GM18867 (cell line): ENCODE measurements around the gene MCM5.
"Not testable (repeated sequence)": the region's sequence is repeated elsewhere in the genome, so short reads cannot be mapped to it uniquely, and the experiment has no call there.

Source experiments
- ATAC-seq: cut with Tn5 transposase; IDR thresholded peaks from one replicate; pipeline ENCODE4 v1.9.1; 2021; ENCODE audit warnings: mild to moderate bottlenecking, moderate library complexity; ENCODE audit not compliant: unreplicated experiment

MCM5 gene

DNA sequence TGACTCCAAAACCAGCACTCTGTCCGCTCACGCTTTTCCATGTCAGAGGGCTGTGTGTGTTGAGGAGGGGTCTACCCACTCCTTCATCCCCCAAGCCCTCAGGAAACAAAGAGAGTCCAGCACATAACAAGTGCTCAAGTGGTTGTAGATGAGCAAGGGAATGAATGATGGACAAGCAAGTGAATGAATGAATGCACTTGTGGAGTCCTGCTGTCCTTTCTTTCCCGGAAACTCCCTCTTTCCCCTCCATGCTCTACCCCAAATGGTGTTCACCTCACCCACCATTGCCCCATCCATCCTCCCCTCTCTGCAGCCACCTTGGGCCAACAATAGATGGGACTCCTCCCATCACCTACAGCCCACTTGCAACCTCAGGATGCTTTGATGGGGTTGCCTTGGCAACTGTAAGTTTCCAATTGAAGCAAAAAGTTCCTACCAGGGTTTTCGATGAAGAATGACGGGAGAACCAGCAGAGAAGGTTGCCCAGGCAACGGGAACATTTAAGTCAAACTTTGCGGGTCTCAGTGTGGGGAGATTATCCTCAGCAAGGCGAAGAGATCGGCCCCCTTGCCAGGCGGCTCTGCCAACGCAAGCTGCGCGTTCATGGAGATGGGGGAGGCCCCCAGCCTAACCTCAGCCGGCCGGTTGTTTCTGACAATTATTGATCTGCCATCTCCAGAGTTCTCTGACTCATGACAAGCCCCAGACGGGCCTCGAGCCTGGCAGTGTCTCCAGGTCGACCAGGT lies 51.1 kb downstream of the MCM5 start:
- no peak for ATAC-seq

DNA sequence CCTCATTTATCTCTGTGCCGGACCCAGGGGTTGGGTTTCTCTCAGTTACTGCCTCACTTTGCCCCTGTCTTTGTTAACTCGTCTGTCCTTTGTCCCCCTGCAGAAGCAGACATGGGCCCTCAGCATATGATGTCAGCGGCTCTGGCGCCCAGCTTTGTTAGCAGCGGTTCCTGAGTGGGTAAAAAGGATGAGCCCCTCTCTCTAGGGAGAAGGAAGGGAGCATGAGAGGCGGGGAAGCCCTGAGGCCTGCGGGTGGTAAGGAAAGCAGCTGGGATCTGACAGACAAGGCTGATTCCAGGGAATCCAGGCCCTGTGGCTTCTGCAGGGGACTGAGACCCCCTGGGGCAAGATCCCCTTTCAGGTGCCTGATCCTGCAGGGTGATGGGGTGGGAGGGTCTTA lies 51.7 kb downstream of the MCM5 start:
- no peak for ATAC-seq

DNA sequence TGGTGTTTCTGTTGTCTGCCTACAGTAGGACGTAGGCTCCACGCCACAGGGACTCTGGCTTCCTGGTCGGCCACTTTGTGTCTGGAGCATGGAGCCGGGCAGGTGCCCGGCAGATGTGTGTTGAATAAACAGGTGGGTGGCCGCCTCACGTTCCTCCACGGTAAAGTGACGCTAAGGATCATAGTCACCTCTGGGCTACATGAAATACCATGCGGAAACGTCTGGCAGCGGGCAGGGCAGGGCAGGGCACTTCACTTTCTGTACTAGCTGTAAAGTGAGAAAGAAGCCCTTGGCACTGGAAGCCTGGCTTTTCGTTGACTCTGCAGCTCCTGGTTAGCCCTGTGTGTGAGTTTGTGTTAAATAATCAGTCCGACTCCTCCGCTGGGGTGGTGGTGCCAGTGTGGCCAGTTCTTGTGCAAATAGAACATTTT lies 52.4 kb downstream of the MCM5 start:
- ATAC-seq: no peak

DNA sequence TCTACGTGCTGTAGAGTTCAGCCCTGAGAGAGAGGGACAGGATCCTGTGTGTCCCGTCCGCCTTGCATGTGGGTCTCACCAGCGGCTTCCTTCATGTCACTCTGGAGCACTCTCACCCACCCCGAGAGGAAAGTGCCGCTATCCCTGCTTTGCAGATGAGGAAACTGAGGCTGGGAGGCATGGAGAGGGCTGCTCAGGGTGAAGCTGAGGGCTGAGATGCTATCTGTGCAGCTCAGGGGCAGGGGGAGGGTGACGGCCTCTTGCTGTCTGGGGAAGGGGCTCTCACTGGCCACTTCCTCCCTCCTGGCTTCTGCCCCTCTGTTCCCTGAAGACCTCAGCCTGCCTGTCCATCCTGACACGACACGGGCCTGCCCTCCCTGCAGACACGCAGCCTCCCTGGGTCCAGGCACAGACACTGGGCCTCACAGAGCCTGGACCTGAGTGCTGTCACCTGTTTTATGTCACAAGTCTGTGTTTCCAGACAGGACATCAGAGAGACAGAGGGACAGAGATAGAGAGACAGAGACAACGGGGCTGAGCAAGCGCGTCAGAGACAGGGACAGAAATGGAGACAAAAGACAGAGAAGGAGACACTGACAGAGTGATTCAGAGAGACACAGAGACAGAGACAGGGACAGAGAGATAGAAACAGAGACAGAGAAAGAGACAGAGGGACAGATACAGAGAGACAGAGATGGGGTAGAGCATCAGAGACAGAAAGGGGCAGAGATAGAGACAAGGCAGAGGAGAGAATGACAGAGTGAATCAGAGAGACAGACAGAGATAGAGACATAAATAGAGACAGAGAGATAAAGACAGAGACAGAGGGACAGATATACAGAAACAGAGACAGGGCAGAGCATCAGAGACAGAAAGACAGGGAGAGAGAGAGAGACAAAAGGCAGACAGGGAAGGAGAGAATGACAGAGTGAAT lies 53.1 kb downstream of the MCM5 start:
- ATAC-seq: no peak

DNA sequence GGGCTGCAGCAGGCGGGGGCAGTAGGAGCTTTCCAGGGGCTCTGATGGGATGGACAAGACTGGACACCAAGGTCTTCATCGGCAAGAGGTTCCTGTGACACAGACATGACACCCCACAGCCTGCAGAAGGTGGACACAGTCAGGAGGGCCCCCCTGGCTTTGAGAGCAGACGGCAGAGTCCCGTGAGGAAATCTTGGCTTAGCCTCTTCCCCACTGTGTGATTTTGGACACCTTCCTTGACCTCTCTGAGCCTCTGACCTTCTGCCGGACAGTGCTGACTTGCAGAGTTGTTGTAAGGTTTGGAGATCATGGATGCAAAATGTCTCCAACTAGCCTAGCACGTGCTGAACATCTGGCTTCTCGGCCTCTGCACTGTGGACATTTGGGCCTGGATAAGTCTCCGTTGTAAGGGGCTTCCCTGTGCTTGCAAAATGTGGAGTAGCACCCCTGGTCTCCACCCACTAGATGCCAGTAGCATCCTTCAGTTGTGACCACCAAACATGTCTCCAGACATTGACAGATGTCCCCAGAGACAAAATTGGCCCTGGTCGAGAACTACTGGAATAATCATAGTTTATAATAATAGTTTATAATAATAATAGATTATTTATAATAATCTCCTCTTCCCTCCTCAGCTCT lies 54.6 kb downstream of the MCM5 start:
- no peak for ATAC-seq

DNA sequence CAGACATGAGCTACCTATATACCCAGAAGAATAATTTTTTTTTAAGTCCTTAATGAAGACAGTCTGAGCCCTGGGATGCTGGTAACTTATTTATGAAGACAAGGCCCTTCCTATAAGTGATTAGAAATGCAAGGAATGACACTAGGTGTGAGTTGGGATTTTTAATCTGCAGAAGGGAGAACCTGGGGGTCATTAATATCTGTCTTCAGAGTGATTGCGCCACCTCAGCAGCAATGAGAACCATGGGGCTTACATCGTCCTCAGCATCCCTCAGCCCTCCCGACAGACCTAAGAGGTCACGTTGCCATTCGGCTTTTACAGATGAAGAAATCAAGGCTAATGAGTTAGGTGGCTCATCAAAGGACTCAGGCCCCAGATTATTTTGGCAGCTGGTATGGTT lies 55.6 kb downstream of the MCM5 start:
- no peak for ATAC-seq

DNA sequence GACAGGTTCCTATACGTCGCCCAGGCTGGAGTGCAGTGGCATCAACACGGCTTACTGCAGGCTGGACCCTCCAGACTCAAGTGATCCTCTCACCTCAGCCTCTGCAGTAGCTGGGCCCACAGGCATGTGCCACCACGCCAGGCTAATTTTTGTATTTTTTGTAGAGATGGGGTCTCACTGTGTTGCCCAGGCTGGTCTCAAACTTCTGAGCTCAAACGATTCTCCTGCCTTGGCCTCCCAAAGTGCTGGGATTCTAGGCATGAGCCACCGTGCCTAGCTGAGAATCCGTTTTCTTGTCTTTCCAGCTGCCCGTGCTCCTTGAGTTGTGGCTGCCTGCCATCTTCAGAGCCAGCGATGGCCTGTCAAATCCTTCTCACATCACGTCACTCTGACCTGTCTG lies 56.8 kb downstream of the MCM5 start:
- no peak for ATAC-seq

DNA sequence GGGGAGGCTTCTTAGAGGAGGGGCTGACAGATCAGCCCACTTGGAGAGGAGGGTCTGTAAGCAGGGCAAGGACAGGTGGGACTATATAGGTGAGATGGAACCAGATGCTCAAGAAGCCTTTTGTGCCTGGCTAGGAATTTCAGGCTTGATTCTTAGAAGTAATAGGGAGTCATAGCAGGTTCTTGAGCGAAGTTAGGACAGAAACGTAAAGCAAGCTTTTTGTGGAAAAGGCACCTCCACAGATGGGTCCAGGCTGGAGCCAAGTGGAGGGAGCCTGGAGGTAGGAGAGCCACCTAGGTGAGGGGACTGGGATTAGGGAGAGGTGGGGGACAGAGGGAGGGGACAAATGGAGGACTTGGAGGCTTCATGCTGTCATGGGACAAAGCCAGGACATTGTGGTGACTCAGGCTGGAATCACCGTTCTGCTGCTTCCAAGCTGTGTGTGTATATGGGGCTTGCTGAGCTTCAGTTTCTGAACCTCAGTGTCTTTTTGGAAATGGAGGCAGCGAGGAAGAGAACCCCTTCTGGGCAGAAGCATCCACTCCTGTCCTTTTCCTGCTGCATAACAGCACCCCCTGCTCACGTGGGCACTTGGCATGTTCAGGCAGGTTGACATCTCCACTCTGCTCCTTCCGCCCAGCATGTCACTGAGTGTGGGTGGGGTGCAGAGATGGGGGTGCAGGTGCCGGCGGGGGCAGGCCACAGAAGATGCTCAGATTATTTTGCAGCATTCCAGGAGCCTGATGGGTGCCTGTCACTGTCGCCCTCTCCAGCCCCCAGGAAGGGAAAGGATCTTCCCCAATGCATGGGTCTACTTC lies 58.0 kb downstream of the MCM5 start:
- no peak for ATAC-seq

DNA sequence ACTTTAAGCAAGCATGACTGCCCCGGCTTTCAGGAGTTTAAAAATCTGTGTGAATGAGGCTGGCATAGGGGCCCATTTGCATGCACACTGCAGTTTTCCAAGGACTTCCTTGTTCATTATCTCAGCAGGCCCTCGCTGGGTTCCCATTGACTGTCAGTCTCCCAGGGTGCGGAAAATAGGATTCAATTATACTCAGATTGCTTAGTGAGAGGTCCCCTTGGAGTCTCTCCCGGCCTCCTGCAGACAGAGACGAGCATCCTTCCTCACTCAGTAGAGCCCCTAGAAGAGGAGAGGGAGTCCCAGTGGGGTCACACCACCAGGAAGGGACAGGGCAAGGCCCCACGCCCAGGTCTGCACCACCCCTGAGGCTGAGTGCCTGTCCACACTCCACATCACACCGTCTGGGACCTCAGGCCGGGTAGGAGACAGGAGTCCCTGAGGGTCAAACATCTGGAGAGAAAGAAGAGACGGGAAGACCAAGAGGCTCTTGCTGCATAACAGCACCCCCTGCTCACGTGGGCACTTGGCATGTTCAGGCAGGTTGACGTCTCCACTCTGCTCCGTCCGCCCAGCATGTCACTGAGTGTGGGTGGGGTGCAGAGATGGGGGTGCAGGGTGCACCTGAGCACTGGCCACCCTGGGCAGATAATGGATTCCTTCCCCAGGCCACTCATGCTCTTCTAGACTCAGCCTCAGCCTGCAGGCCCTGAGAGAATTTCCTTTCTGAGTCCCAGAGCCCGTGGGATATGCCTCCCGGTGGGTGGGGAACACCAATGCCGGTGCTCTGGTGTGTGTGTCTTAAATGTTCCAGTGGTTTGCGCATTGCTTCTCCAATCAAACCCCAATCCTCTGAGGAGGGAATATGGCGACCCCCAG lies 58.8 kb downstream of the MCM5 start:
- ATAC-seq: no peak

DNA sequence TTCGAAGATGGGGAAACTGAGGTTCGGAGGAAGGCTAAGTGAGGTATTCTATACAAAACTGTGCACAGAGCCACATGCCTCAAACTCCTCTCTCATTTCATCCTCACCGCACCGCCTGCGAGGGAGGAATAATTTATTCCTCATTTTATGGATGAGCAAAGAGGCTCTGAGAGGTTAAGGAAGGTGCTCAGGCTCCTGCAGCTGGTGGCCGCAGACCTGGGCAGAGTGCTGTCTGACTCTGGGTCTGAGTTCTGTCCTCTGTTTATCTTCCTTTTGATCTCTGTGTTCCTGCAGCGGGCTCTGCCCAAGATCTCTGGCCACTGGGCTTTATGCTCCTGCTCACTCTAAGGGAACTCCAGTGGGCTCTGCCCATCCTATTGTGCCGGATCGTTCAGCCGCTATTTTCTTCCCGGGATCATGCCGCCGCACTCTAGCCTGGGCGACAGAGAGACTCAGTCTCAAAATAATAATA lies 59.5 kb downstream of the MCM5 start:
- no peak for ATAC-seq

DNA sequence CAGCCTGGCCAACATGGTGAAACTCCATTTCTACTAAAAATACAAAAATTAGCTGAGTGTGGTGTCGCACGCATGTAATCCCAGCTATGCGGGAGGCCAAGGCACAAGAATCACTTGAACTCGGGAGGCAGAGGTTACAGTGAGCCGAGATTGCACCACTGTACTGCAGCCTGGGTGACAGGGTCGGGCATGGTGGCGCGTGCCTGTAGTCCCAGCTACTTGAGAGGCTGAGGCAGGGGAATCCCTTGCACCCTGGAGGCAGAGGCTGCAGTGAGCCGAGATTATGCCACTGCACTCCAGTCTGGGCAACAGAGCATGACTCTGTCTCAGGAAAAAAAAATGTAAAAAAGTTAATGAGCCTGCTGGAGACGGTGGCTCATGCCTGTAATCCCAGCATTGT lies 60.0 kb downstream of the MCM5 start:
- ATAC-seq: not testable (repeated sequence)

DNA sequence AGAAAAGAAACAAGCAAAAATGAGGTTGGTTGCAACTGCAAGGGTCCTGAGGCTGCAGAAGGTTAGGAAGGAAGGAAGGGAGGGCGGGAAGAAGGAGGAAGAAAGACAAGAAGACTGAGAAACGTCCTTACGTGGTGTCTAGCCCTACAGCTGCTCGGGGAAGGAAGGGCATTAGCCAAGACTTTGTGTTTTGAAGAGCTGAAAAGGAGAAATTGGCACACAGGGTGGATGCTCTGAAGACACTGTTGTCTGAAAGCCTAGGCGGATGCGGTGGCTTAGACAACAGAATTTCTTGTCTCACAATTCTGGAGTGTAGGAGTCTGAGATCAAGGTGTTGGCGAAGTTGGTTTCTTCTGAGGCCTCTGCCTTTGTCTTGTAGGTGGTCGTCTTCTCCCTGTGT lies 60.7 kb downstream of the MCM5 start:
- no peak for ATAC-seq

DNA sequence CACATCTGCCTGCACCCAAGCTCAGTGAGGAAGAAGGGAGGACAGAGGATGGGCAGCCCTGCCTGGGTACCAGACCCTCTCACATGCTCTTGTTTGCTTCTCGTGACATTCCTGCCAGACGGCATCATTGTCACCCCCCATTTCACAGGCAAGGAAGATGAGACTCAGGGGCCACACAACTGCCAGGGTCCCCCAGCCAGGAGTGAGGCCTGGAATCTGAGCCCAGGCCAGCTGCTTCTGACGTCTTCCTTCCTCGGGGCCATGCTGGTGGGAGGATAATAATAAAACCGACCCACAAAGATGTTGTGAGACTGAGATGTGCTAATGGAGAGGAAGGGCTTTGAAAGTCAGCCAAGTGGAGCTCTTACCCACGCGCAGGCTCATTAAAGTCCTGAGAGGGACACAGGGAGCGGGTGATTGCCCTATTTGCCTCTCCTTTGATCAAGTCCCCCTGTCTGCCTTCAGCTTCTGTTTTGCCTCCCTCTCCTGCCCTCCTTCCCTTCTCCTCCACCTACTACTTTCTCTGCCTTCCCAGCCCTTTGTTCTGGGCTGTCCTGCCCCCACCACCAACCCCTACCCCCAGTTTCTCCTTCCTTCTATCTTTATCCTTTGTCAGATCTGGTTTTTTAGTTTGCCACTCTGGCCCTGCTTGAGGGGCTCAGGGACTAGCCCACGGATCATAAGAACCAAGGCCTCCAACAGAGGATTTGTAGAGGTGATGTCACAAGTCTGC lies 62.7 kb downstream of the MCM5 start:
- no peak for ATAC-seq

DNA sequence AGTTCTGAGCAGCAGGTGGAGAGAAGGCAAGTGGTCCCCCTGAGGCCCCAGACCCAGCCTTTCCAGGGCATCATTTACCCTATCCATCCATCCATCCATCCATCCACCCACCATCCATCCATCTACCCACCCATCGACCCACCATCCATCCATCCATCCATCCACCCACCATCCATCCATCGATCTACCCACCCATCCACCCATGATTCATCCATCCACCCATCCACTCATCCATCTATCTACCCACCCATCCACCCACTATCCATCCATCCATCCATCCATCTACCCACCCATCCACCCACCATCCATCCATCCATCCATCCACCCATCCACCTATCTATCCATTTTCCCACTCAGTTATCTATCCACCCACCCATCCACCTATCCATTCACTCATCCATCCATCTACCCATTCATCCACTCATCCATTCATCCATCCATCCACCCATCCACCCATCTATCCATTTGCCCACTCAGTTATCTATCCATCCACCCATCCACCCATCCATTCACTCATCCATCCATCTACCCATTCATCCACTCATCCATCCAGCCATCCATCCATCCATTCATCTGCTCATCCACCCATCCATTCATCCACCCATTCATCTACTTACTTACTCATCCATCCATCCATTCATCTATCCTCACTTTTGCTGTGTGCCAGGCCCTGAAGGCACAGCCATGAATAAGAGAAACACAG lies 63.4 kb downstream of the MCM5 start:
- ATAC-seq: no peak

DNA sequence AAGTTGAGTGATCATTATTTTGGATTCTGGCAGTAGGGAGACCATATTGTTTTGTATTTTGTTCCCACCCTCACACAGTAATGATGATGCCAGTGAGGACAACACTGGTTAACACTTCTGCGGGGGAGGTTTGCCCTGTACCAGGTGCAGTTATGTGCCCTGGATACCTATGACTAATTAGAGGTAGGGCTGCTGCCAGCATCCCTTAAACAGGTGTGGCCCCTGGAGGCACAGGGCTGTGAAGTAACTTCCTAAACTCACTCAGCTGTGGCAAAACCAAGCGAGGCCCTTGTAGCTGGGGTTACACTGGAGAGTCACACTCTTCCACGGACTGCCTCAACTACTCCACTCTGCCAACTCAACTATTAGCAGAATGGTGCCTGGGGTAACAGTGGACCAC lies 64.5 kb downstream of the MCM5 start:
- no peak for ATAC-seq

DNA sequence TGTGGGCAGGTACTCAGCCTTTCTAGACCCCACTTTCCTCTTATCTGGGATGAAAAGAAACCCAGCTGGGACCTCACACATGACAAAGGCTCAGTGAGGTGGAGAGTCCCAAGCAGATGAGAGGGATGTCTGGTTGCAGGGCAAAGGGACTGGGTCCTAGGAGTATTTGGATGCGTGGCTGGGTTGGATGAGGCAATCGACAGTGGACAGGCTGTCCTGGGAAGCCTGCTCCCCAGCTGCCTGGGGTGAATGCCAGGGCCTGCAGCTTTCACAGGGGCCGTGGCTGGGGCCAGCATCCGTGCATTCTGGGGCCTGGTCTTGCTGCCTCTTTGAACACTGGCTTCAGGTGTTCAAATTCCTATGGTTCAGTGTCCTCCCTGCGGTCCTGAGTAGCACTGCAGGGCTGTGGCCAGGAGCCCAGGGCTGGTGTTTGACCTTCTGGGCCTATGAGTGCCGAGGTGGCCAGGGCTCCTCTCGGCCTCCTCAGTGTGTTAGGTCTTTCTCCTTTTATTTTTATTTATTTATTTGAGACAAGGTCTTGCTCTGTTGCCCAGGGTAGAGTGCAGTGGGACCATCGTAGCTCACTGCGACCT lies 65.3 kb downstream of the MCM5 start:
- ATAC-seq: no peak

DNA sequence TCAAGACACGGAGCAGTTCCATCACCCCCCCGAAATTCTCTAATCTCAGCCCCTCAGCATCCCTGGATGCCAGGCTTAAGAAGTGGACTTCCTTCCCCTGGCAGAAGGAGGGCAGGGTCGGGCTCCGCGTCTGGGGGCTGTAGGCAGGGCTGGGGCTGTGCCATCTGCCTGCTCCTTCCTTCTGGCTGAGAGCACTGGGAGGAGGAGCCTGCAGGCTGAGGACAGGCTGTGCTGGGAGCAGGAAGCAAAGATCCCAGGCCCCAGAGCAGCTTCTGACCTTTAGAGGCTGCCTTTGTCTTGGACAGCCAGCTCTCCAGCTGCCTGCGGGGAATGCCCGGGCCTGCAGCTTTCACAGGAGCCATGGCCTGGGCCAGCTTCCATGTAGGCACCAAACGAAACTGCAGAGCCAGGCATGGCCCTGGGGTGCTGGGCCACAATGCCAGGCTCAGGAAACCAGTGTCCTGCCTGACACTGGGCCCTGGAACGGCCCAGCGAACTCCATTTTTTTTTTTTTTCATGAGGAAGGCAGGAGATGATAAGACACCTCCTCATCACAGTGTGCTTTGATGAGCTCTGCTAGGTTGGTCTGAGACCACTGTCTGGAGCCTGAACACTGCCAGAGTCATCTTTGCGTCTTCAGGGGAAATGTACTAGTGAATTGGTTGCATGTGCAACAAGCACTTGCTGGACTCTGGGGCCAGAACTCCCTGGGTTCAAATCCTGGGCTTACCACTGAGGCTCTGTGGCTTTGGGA lies 67.9 kb downstream of the MCM5 start:
- no peak for ATAC-seq
